Suprapubic skin (tissue), 4 donors: Measurements from ENCODE around the gene GABRD. TPM values are rescaled to one million over a fixed set of nuclear protein-coding genes. Genes with fewer than 3 reads are reported as not detected.
A peak's percentile ranks its signal among the peaks of the same experiment; 100 is the strongest.

ENCODE experiments used
- DNase-seq, 2 donors: peaks; one replicate each; pipeline ENCODE4 v3.0.0-alpha.2; 2019; ENCODE audit warnings: low spot score in 2 of 2
- H3K27ac ChIP-seq: fragments of 200-600 bp; sonication (generic); one replicate; pipeline ENCODE4 v1.5.1; 2019
- H3K27me3 ChIP-seq: fragments of 200-600 bp; sonication (generic); one replicate; pipeline ENCODE4 v1.5.1; 2019
- H3K36me3 ChIP-seq: fragments of 200-600 bp; sonication (generic); one replicate; pipeline ENCODE4 v1.5.1; 2019
- H3K4me1 ChIP-seq: fragments of 200-600 bp; sonication (generic); one replicate; pipeline ENCODE4 v1.5.1; 2019
- H3K4me3 ChIP-seq: fragments of 200-600 bp; sonication (generic); one replicate; pipeline ENCODE4 v1.5.1; 2019; ENCODE audit warnings: mild to moderate bottlenecking
- H3K9me3 ChIP-seq: fragments of 200-600 bp; sonication (generic); one replicate; pipeline ENCODE4 v1.5.1; 2019
- EP300 ChIP-seq: sonication (generic); formaldehyde crosslinking; IDR thresholded peaks from one replicate; pipeline ENCODE4 v1.6.1; 2017; ENCODE audit warnings: antibody characterized with exemption
- POLR2A ChIP-seq, 2 donors: fragments of 450-650 bp; IDR thresholded peaks; one replicate each; pipeline ENCODE4 v1.6.1; 2017; ENCODE audit warnings: antibody characterized with exemption in 2 of 2, mild to moderate bottlenecking in 2 of 2, moderate library complexity in 2 of 2
- POLR2AphosphoS5 ChIP-seq, 3 donors: sonication (generic); formaldehyde crosslinking; IDR thresholded peaks; one replicate each; pipeline ENCODE4 v1.6.1; 2017; ENCODE audit warnings: antibody characterized with exemption in 3 of 3
- WGBS: methylation state at CpG from one replicate; pipeline ENCODE4 v1.1.5; 2018; 5-methylcytosine and 5-hydroxymethylcytosine counted together
- total RNA-seq, 4 donors: library from RNA; depleted of rRNA; stranded (reverse); fragments of >200 nt; gene quantifications; one replicate each; pipeline ENCODE4 v1.1.0, GENCODE V29; 2016
- TF ChIP-seq, protein P1 (sequence below), 2 donors: fragments of 200-600 bp in 1 of 2; fragments of 450-650 bp in 1 of 2; sonication (generic) in 1 of 2; IDR thresholded peaks; one replicate each; pipeline ENCODE4 v1.5.1; 2016 to 2019; ENCODE audit warnings: antibody characterized with exemption in 2 of 2, mild to moderate bottlenecking in 1 of 2, moderate library complexity in 1 of 2

GABRD gene
- total RNA-seq, 4 donors from 2014 or later: 0.52 to 1.7 (median 1.2) TPM; not detected in 1

GRCh38 chr1:2014741-2015735, 4.1 kb upstream of the GABRD start:
- peaks cover 48% of the 10 kb centered on the region for H3K27me3 ChIP-seq
- 71% methylated on average over 26 of the region's 34 CpGs for WGBS

GRCh38 chr1:2016123-2016522, 3.0 kb upstream of the GABRD start:
- H3K4me1 ChIP-seq: peaks cover 16% of the 10 kb centered on the region
- no peak overlapping the region for H3K4me3 ChIP-seq
- TF ChIP-seq, protein P1, sequence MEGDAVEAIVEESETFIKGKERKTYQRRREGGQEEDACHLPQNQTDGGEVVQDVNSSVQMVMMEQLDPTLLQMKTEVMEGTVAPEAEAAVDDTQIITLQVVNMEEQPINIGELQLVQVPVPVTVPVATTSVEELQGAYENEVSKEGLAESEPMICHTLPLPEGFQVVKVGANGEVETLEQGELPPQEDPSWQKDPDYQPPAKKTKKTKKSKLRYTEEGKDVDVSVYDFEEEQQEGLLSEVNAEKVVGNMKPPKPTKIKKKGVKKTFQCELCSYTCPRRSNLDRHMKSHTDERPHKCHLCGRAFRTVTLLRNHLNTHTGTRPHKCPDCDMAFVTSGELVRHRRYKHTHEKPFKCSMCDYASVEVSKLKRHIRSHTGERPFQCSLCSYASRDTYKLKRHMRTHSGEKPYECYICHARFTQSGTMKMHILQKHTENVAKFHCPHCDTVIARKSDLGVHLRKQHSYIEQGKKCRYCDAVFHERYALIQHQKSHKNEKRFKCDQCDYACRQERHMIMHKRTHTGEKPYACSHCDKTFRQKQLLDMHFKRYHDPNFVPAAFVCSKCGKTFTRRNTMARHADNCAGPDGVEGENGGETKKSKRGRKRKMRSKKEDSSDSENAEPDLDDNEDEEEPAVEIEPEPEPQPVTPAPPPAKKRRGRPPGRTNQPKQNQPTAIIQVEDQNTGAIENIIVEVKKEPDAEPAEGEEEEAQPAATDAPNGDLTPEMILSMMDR (IDR thresholded peaks at IDR 0.05): no peak
- no peak for TF ChIP-seq EP300
- TF ChIP-seq POLR2AphosphoS5 (IDR thresholded peaks at IDR 0.05): no peak
- TF ChIP-seq POLR2A (IDR thresholded peaks at IDR 0.05): no peak
- H3K9me3 ChIP-seq: no peaks in the 10 kb centered on the region
- peaks cover 56% of the 10 kb centered on the region for H3K27me3 ChIP-seq
- H3K27ac ChIP-seq: no peak overlapping the region
- 83% methylated on average over 9 of the region's 9 CpGs for WGBS
- DNase-seq: no peak
- no peaks in the 10 kb centered on the region for H3K36me3 ChIP-seq

More at GRCh38 chr1:2014741-2015735, 4.1 kb upstream of the GABRD start:
- TF ChIP-seq EP300: no peak
- TF ChIP-seq, protein P1 (IDR thresholded peaks at IDR 0.05): no peak
- Histone ChIP-seq H3K4me3 (no peak overlapping the region), H3K36me3 (no peaks in the 10 kb centered on the region), H3K9me3 (no peaks in the 10 kb centered on the region), H3K4me1 (peaks cover 15% of the 10 kb centered on the region), H3K27ac (no peak overlapping the region)
- no peak for DNase-seq

GRCh38 chr1:2018217-2019171, 651 bp upstream of the GABRD start:
- DNase-seq: no peak
- no peaks in the 10 kb centered on the region for H3K36me3 ChIP-seq
- H3K4me3 ChIP-seq: peak overlapping the region; percentile 50
- H3K4me1 ChIP-seq: peaks cover 16% of the 10 kb centered on the region
- H3K27me3 ChIP-seq: peaks cover 78% of the 10 kb centered on the region
- TF ChIP-seq POLR2AphosphoS5 (IDR thresholded peaks at IDR 0.05) (no peak), EP300 (no peak), POLR2A (IDR thresholded peaks at IDR 0.05) (no peak)
- TF ChIP-seq, protein P1 (IDR thresholded peaks at IDR 0.05): no peak
- 22% methylated on average over 27 of the region's 48 CpGs for WGBS
- no peak overlapping the region for H3K27ac ChIP-seq
- no peaks in the 10 kb centered on the region for H3K9me3 ChIP-seq

DNA sequence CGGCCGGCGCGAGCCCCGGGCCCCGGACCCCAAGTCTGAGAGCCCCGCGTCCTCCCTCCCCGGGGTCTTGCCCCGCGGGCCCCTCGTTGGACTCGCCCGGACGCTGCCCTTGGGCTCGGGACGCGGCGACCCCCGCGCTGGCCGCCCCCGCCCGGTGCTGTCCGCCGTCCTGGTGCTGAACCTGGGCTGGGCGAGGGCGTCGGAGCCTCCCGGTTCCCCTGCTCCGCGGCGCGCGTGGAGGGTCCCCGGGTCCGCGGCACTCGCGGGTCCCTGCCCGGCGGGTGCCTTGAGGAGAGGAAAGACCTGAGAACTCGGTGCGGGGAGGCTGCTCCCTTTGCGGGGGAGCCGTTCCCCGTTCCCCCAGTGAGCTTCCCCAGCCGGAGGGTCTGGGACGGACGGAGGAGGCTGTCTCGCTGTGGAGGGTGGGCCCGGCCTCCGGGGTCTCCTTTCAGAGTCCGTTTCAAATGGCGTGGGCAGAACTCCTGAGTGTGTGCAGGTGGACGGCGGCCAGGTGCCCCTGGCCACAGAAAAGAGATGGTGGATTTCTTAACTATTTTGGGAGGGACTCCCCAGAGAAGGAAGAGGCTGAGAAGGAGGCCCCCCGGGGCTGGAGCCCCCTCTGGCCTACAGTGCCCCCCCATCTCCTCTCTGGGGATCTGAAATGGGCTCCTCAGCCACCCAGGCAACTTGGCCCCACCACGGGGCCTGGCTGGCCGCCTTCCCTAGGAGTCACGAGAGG, 595 bp downstream of the GABRD start:
- H3K27me3 ChIP-seq: peaks cover 83% of the 10 kb centered on the region
- no peaks in the 10 kb centered on the region for H3K9me3 ChIP-seq
- H3K4me1 ChIP-seq: peaks cover 16% of the 10 kb centered on the region
- TF ChIP-seq POLR2A (IDR thresholded peaks at IDR 0.05): no peak
- no peak for TF ChIP-seq EP300
- TF ChIP-seq POLR2AphosphoS5 (IDR thresholded peaks at IDR 0.05): no peak
- TF ChIP-seq, protein P1 (IDR thresholded peaks at IDR 0.05): no peak
- H3K36me3 ChIP-seq: no peaks in the 10 kb centered on the region
- peak overlapping the region; percentile 50 for H3K4me3 ChIP-seq
- 25% methylated on average over 21 of the region's 61 CpGs for WGBS
- no peak overlapping the region for H3K27ac ChIP-seq
- DNase-seq: no peak
